ENCODE measurements around the gene KHDC3L. TPM values are rescaled to one million over a fixed set of nuclear protein-coding genes. Genes with fewer than 3 reads are reported as not detected.

KHDC3L gene, protein sequence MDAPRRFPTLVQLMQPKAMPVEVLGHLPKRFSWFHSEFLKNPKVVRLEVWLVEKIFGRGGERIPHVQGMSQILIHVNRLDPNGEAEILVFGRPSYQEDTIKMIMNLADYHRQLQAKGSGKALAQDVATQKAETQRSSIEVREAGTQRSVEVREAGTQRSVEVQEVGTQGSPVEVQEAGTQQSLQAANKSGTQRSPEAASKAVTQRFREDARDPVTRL
- total RNA-seq = not detected

DNA sequence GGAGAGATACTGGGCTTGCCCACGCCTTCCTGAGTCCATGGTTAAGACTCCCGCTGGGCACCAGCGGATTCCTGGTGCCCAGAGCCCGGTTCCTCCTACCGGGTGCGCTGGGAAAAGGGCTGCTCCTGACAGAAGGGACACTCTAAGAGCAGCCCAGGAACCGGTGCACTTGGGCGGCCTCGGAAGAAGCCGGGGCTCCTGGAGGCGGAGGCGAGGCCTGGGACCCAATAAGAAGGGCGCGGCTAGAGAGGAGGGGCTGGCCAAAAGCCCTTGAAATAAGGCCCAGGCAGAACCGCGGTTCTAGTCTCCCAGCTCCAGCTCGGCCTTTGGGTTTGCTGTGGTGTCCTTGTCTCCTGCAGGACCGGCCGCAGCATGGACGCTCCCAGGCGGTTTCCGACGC lies at the start of gene KHDC3L:
Gene KHDC3L, plus strand, starts transcription at position 301 of the 400 bp plus-strand sequence. Its CDS starts 72 bp downstream, at position 373.
- no peaks in the 10 kb centered on the region for H3K9me3 ChIP-seq
- H3K4me3 ChIP-seq = no peak within 1 kb of the TSS
- no peaks in the 10 kb centered on the region for H3K4me1 ChIP-seq
- no peak for TF ChIP-seq POLR2AphosphoS5 (IDR thresholded peaks at IDR 0.05)
- intact Hi-C loops (cut with DNase I) = no loop called here
- WGBS = 89% methylated on average over 14 of the region's 23 CpGs
- peaks cover 0 to 6% (median 0%) of the 10 kb centered on the region in 4 donors for H3K27me3 ChIP-seq
- no peak for DNase-seq (ENCODE audit: extremely low spot score)
- no peak within 1 kb of the TSS for H3K27ac ChIP-seq (replicated peaks in 1 of 4)
- H3K36me3 ChIP-seq = no peaks in the 10 kb centered on the region

DNA sequence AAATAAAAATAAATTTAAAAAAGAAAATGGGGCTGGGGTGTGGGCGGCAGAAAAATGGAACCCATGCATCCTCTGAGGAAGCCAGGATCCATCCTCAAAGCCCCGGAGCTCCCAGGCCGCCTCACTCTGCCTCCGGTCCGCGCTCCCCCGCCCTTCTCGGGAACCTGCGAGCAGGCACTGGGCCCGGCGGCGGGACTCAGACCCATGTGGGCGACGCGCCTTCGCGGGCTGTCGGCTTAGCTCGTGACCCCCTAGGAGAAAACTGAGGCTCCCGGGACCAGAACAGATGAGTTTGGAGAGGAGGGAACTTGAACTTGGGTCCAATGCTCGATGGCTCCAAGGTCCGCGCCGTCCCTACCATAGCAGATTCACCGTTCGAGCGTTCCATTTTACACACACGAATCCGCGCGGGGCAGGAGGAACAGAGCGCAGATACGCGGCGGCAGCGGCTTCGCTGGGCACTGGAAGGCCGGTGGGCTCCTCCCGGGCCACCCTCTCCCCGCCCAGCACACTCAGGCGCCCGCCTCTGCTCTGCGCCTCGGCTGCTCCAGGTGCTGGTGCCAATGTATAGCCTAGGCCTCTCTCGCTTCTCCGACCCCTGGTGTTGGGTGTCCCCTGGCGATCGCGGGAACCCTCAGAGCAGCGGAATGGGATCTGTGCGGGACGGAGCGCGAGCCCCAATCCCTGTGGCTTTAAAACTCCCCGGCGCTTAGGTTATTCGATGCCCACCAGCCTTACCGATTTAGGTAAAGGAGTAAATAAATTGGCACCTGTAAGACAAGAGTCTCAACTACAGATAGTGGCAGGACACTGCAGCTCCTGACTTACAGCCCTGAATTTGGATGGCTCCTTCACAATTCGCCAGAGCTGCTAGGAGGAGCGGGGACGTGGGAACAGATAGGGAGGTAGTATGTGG lies 47.6 kb upstream of the KHDC3L start:
- Histone ChIP-seq H3K4me1 (peaks cover 8 to 20% (median 18%) of the 10 kb centered on the region in 4 donors), H3K27me3 (peaks cover 0 to 28% (median 4%) of the 10 kb centered on the region in 4 donors), H3K9me3 (peaks cover 0 to 11% (median 8%) of the 10 kb centered on the region in 4 donors), H3K27ac (replicated peaks in 1 of 4) (no peak overlapping the region), H3K4me3 (peak overlapping the region; percentile 31 to 47 (median 36)), H3K36me3 (no peaks in the 10 kb centered on the region)
- WGBS = 34% methylated on average over 45 of the region's 61 CpGs
- no peak for DNase-seq (ENCODE audit: extremely low spot score)
- intact Hi-C loops (cut with DNase I) = no loop called here
- TF ChIP-seq POLR2AphosphoS5 (IDR thresholded peaks at IDR 0.05) (no peak), POLR2A (IDR thresholded peaks at IDR 0.05; ENCODE audit: low read depth) (no peak), EP300 (IDR thresholded peaks at IDR 0.05) (no peak)
- TF ChIP-seq, protein P1, sequence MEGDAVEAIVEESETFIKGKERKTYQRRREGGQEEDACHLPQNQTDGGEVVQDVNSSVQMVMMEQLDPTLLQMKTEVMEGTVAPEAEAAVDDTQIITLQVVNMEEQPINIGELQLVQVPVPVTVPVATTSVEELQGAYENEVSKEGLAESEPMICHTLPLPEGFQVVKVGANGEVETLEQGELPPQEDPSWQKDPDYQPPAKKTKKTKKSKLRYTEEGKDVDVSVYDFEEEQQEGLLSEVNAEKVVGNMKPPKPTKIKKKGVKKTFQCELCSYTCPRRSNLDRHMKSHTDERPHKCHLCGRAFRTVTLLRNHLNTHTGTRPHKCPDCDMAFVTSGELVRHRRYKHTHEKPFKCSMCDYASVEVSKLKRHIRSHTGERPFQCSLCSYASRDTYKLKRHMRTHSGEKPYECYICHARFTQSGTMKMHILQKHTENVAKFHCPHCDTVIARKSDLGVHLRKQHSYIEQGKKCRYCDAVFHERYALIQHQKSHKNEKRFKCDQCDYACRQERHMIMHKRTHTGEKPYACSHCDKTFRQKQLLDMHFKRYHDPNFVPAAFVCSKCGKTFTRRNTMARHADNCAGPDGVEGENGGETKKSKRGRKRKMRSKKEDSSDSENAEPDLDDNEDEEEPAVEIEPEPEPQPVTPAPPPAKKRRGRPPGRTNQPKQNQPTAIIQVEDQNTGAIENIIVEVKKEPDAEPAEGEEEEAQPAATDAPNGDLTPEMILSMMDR (IDR thresholded peaks at IDR 0.05) = no peak

DNA sequence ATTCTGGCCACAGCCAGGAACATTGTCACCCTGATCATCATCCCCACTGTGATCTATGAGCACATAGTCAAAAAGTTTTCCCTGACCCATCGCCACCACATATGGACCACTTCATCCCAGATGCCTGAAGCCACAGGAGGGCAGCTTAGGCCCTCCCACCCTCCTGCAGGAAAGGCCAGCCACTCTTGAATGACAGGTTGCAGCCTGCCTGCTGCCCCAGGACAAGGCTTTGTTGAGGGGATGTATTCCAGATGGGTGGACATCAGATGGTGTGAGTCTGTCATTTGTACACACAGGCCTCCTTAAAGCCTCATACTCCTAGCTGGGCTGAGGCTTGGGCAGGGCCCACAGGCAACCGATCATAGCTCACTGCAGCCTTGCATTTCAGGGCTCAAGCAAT lies 39.1 kb upstream of the KHDC3L start:
- no peak for DNase-seq (ENCODE audit: extremely low spot score)
- H3K9me3 ChIP-seq = peaks cover 0 to 8% (median 4%) of the 10 kb centered on the region in 4 donors
- no peaks in the 10 kb centered on the region for H3K4me1 ChIP-seq
- H3K27ac ChIP-seq (replicated peaks in 1 of 4) = no peak overlapping the region
- H3K27me3 ChIP-seq = no peaks in the 10 kb centered on the region
- TF ChIP-seq EP300 (IDR thresholded peaks at IDR 0.05) = no peak
- no peak for TF ChIP-seq POLR2A (IDR thresholded peaks at IDR 0.05; ENCODE audit: low read depth)
- TF ChIP-seq, protein P1 (IDR thresholded peaks at IDR 0.05) = no peak
- TF ChIP-seq POLR2AphosphoS5 (IDR thresholded peaks at IDR 0.05) = no peak
- no peaks in the 10 kb centered on the region for H3K36me3 ChIP-seq
- H3K4me3 ChIP-seq = no peak overlapping the region
- WGBS = 94% methylated on average over 2 of the region's 2 CpGs
- intact Hi-C loops (cut with DNase I) = loop anchor here (10.0 kb wide), 1 partner anchor 909 kb away; no protein-coding TSS in a partner anchor

DNA sequence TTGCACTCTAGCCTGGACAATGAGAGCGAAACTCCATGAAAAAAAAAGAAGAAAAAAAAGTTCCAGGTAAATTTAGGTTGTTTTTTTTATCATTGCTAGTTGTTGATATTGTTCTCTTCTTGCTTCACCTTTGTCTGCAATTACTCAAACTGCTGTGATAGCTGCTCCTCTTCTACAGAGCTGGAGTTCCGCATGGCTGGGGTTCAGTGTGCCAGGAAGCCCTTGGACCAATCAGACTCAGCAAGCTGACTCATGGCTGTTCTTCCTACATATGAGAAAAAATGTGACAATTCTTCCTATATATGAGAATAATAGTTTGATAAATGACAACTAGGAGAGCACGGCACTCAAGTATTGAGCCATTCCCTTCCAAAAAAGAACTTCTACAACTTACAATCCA lies 36.8 kb upstream of the KHDC3L start:
- 95% methylated on average over 3 of the region's 3 CpGs for WGBS

More for the DNA sequence above, 36.8 kb upstream of the KHDC3L start:
- no peak overlapping the region for H3K27ac ChIP-seq (replicated peaks in 1 of 4)
- no peaks in the 10 kb centered on the region for H3K27me3 ChIP-seq
- DNase-seq (ENCODE audit: extremely low spot score) = no peak
- no peak overlapping the region for H3K4me3 ChIP-seq
- no peaks in the 10 kb centered on the region for H3K9me3 ChIP-seq
- intact Hi-C loops (cut with DNase I) = loop anchor here (5.0 to 10.0 kb wide), 2 partner anchors 38 to 911 kb away; no protein-coding TSS in a partner anchor
- TF ChIP-seq POLR2A (IDR thresholded peaks at IDR 0.05; ENCODE audit: low read depth) (no peak), POLR2AphosphoS5 (IDR thresholded peaks at IDR 0.05) (no peak), EP300 (IDR thresholded peaks at IDR 0.05) (no peak)
- TF ChIP-seq, protein P1 (IDR thresholded peaks at IDR 0.05) = no peak
- H3K4me1 ChIP-seq = no peaks in the 10 kb centered on the region
- H3K36me3 ChIP-seq = no peaks in the 10 kb centered on the region

Data from esophagus muscularis mucosa (tissue), 4 donors.